Neural progenitor cell (in vitro differentiated cells): ENCODE measurements around the gene LATS2. TPM values are rescaled to one million over a fixed set of nuclear protein-coding genes. Genes with fewer than 3 reads are reported as not detected.

Experiments
- DNase-seq: peaks from one replicate; pipeline ENCODE4 v3.0.0-alpha.2; 2016; ENCODE audit warnings: low spot score
- H2AFZ ChIP-seq: fragments of 200-600 bp; sonication (generic); replicated peaks from 2 replicates; pipeline ENCODE4 v1.6.1; 2016; ENCODE audit warnings: antibody characterized with exemption
- H3F3A ChIP-seq: fragments of 200-600 bp; sonication (generic); 2 replicates; pipeline ENCODE4 v1.6.1; 2016; ENCODE audit warnings: antibody characterized with exemption, low read depth
- H3K27ac ChIP-seq: fragments of 200-600 bp; sonication (generic); 2 replicates; pipeline ENCODE4 v1.5.1; 2016; ENCODE audit warnings: mild to moderate bottlenecking
- H3K27me3 ChIP-seq: fragments of 200-600 bp; sonication (generic); 2 replicates; pipeline ENCODE4 v1.6.1; 2016; ENCODE audit warnings: mild to moderate bottlenecking, moderate library complexity
- H3K36me3 ChIP-seq: fragments of 200-600 bp; sonication (generic); 2 replicates; pipeline ENCODE4 v1.5.1; 2016
- H3K4me1 ChIP-seq: fragments of 200-600 bp; sonication (generic); 2 replicates; pipeline ENCODE4 v1.6.1; 2016; ENCODE audit warnings: mixed run types
- H3K4me2 ChIP-seq: fragments of 200-600 bp; sonication (generic); 2 replicates; pipeline ENCODE4 v1.6.1; 2016
- H3K4me3 ChIP-seq: fragments of 200-600 bp; sonication (generic); 2 replicates; pipeline ENCODE4 v1.5.1; 2016
- H3K79me2 ChIP-seq: fragments of 200-600 bp; sonication (generic); 2 replicates; pipeline ENCODE4 v1.6.1; 2016; ENCODE audit warnings: low read depth
- H3K9ac ChIP-seq: fragments of 200-600 bp; sonication (generic); 2 replicates; pipeline ENCODE4 v1.6.1; 2016
- H3K9me3 ChIP-seq: fragments of 200-600 bp; sonication (generic); 2 replicates; pipeline ENCODE4 v1.5.1; 2016; ENCODE audit warnings: low read depth
- H4K20me1 ChIP-seq: fragments of 200-600 bp; sonication (generic); 2 replicates; pipeline ENCODE4 v1.6.1; 2016; ENCODE audit warnings: low read depth
- H3K27ac Mint-ChIP-seq: 3 replicates; pipeline ENCODE4 v1.8.0; 2021; ENCODE audit warnings: mixed read lengths
- H3K27me3 Mint-ChIP-seq: 2 replicates; pipeline ENCODE4 v1.8.0; 2022; ENCODE audit warnings: low read depth, mild to moderate bottlenecking, inconsistent platforms, moderate library complexity, mixed read lengths; ENCODE audit not compliant: insufficient read depth
- H3K36me3 Mint-ChIP-seq: 3 replicates; pipeline ENCODE4 v1.8.0; 2021; ENCODE audit warnings: mixed read lengths
- H3K4me1 Mint-ChIP-seq: 3 replicates; pipeline ENCODE4 v1.8.0; 2021; ENCODE audit warnings: mixed read lengths
- H3K4me3 Mint-ChIP-seq: 3 replicates; pipeline ENCODE4 v1.8.0; 2021; ENCODE audit warnings: mild to moderate bottlenecking, moderate library complexity, mixed read lengths
- H3K9me3 Mint-ChIP-seq: 3 replicates; pipeline ENCODE4 v1.8.0; 2020; ENCODE audit warnings: mixed read lengths
- EZH2 ChIP-seq: fragments of 200-600 bp; sonication (generic); IDR thresholded peaks from 2 replicates; pipeline ENCODE4 v1.6.1; 2017; ENCODE audit warnings: antibody characterized with exemption, mild to moderate bottlenecking, moderate library complexity
- EZH2phosphoT487 ChIP-seq: fragments of 200-600 bp; sonication (generic); IDR thresholded peaks from 2 replicates; pipeline ENCODE4 v1.6.1; 2017; ENCODE audit warnings: antibody characterized with exemption
- total RNA-seq: library from RNA; depleted of rRNA; stranded (reverse); fragments of >200 nt; gene quantifications from 2 replicates; pipeline ENCODE4 v1.2.3, GENCODE V29; 2015; ENCODE audit warnings: low replicate concordance
- TF ChIP-seq, protein P1 (sequence below): fragments of 200-600 bp; sonication (generic); IDR thresholded peaks from 2 replicates; pipeline ENCODE4 v1.5.1; 2017; ENCODE audit warnings: antibody characterized with exemption, mild to moderate bottlenecking

The LATS2 gene
- total RNA-seq, 1 donor from 2014 or later = 15.2 TPM

DNA sequence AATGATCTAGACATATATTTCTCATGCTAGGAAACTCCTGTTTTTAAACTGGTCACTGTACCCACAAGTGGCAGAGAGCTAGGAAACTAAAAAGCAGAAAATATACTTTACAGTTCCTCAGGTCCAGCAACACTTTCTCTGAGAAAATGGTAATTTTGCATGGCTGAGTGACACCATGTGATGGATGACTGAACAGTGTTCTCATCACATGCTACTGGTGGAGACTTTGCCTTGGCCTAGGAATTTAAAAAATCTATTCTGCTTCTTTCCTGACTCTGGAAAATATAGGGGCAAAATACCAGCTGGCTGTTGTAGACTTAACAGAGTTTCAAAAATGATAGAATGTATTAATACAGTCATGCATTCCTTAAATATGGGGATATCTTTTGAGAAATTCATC, 50.0 kb downstream of the LATS2 start:
- Histone ChIP-seq H3K27me3 (no peaks in the 10 kb centered on the region), H3K9me3 (no peaks in the 10 kb centered on the region), H3K36me3 (no peaks in the 10 kb centered on the region), H3K9ac (no peak overlapping the region), H3F3A (peaks cover 9% of the 10 kb centered on the region), H2AFZ (no peak overlapping the region), H3K79me2 (peaks cover 97% of the 10 kb centered on the region), H3K4me3 (no peak overlapping the region), H3K27ac (no peak overlapping the region), H3K4me2 (no peak overlapping the region), H3K4me1 (peaks cover 9% of the 10 kb centered on the region), H4K20me1 (peaks cover 95% of the 10 kb centered on the region)
- H3K27me3 Mint-ChIP-seq = no peaks in the 10 kb centered on the region
- no peak overlapping the region for H3K27ac Mint-ChIP-seq
- TF ChIP-seq EZH2 (no peak), EZH2phosphoT487 (no peak)
- TF ChIP-seq, protein P1, sequence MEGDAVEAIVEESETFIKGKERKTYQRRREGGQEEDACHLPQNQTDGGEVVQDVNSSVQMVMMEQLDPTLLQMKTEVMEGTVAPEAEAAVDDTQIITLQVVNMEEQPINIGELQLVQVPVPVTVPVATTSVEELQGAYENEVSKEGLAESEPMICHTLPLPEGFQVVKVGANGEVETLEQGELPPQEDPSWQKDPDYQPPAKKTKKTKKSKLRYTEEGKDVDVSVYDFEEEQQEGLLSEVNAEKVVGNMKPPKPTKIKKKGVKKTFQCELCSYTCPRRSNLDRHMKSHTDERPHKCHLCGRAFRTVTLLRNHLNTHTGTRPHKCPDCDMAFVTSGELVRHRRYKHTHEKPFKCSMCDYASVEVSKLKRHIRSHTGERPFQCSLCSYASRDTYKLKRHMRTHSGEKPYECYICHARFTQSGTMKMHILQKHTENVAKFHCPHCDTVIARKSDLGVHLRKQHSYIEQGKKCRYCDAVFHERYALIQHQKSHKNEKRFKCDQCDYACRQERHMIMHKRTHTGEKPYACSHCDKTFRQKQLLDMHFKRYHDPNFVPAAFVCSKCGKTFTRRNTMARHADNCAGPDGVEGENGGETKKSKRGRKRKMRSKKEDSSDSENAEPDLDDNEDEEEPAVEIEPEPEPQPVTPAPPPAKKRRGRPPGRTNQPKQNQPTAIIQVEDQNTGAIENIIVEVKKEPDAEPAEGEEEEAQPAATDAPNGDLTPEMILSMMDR = no peak
- peaks cover 36% of the 10 kb centered on the region for H3K4me1 Mint-ChIP-seq
- H3K9me3 Mint-ChIP-seq = no peaks in the 10 kb centered on the region
- no peak for DNase-seq
- H3K4me3 Mint-ChIP-seq = no peak overlapping the region
- H3K36me3 Mint-ChIP-seq = peaks cover 4% of the 10 kb centered on the region

DNA sequence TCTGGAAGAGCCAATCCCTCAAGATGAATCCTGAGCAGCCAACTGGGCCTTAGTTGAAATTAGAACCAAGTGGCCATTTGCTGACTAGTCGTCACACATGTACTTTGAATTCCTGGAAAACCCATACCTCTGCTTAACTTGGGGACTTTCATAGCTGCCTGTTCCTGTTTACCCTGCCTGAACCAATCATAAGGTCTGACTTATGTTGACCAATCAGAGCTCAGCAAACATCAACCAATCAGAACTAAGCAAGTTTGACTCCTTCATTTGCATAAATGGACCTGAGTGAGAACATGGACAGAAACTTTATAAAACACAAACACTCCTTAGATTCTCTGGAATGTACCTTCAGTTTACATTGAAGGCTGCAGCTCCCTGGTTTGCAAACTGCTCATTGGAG, 50.8 kb downstream of the LATS2 start:
- peaks cover 2% of the 10 kb centered on the region for H3K27me3 Mint-ChIP-seq
- H3K27ac Mint-ChIP-seq = peak overlapping the region; percentile 94
- Histone ChIP-seq H2AFZ (no peak overlapping the region), H3K27me3 (no peaks in the 10 kb centered on the region), H3K36me3 (no peaks in the 10 kb centered on the region), H3K4me2 (no peak overlapping the region), H3K4me1 (peaks cover 11% of the 10 kb centered on the region), H3K9ac (no peak overlapping the region), H3K79me2 (peaks cover 97% of the 10 kb centered on the region), H3K27ac (no peak overlapping the region), H4K20me1 (peaks cover 95% of the 10 kb centered on the region), H3K9me3 (no peaks in the 10 kb centered on the region), H3F3A (peaks cover 13% of the 10 kb centered on the region), H3K4me3 (no peak overlapping the region)
- H3K4me1 Mint-ChIP-seq = peaks cover 42% of the 10 kb centered on the region
- H3K9me3 Mint-ChIP-seq = no peaks in the 10 kb centered on the region
- H3K4me3 Mint-ChIP-seq = no peak overlapping the region
- H3K36me3 Mint-ChIP-seq = peaks cover 4% of the 10 kb centered on the region
- TF ChIP-seq EZH2phosphoT487 (no peak), EZH2 (no peak)
- TF ChIP-seq, protein P1 = no peak
- no peak for DNase-seq

DNA sequence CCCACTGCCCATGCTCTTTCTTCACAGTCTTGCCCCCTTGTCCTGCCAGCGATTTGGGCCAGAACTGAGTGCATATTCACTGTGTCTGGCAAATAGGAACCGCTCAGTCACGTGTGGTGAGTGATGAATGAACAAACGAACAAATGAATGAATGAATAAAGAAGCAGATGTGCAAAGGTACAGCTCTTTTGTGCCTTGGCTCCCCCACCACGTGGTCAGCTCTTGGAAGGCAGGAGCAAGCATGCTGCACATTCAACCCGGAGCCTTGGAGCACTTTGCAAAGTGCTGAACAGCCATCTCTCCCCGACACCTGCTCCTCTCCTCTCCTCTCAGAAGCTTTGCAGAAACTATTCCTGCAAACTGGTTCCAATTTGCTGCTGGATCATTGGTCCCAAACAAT, 52.4 kb downstream of the LATS2 start:
- H3K9ac ChIP-seq = no peak overlapping the region
- peaks cover 11% of the 10 kb centered on the region for H3K4me1 ChIP-seq
- TF ChIP-seq, protein P1 = no peak
- TF ChIP-seq EZH2 = no peak
- no peak for TF ChIP-seq EZH2phosphoT487
- Mint-ChIP-seq H3K27ac (no peak overlapping the region), H3K27me3 (peaks cover 2% of the 10 kb centered on the region), H3K36me3 (peaks cover 4% of the 10 kb centered on the region), H3K4me3 (no peak overlapping the region), H3K9me3 (no peaks in the 10 kb centered on the region), H3K4me1 (peaks cover 38% of the 10 kb centered on the region)
- no peak overlapping the region for H3K27ac ChIP-seq
- no peak for DNase-seq
- no peak overlapping the region for H3K4me3 ChIP-seq
- H4K20me1 ChIP-seq = peaks cover 91% of the 10 kb centered on the region
- H3K79me2 ChIP-seq = peaks cover 97% of the 10 kb centered on the region
- no peak overlapping the region for H3K4me2 ChIP-seq
- peaks cover 13% of the 10 kb centered on the region for H3F3A ChIP-seq
- H3K36me3 ChIP-seq = no peaks in the 10 kb centered on the region
- H3K27me3 ChIP-seq = no peaks in the 10 kb centered on the region
- no peaks in the 10 kb centered on the region for H3K9me3 ChIP-seq
- no peak overlapping the region for H2AFZ ChIP-seq
